HepG2 (cell line): ENCODE measurements around the gene TC2N.

Source experiments
- CEBPB ChIP-seq: IDR thresholded peaks from 2 replicates; pipeline ENCODE4 v1.6.1; 2011; ENCODE audit warnings: low read depth, low read length, improper control_type of control experiment, borderline replicate concordance
- HNF4A ChIP-seq: sonication (generic); formaldehyde crosslinking; IDR thresholded peaks from 2 replicates; pipeline ENCODE4 v1.4.0; 2020; ENCODE audit warnings: missing genetic modification reagents
- KLF6 ChIP-seq: IDR thresholded peaks from 2 replicates; pipeline ENCODE4 v1.8.0; 2016; ENCODE audit warnings: missing biosample characterization, missing genetic modification reagents

GRCh38 chr14:91875525-91876286 is 8.4 kb upstream of the TC2N start:
- no peak for TF ChIP-seq KLF6 (CRISPR knock-in tag)
- TF ChIP-seq HNF4A: no peak
- TF ChIP-seq CEBPB: no peak; the same call in 1 of the 2 replicates
